Ascending aorta (tissue), 2 donors: ENCODE measurements around the gene EAF2. TPM values are rescaled to one million over a fixed set of nuclear protein-coding genes. Genes with fewer than 3 reads are reported as not detected.
A peak's percentile ranks its signal among the peaks of the same experiment; 100 is the strongest.
"Not testable (repeated sequence)": the region's sequence is repeated elsewhere in the genome, so short reads cannot be mapped to it uniquely, and the experiment has no call there.

Experiments
- DNase-seq, 2 donors: peaks; one replicate each; pipeline ENCODE4 v3.0.0-alpha.2; 2019; ENCODE audit warnings: low spot score in 2 of 2
- H3K27ac ChIP-seq, 2 donors: fragments of 200-600 bp; sonication (generic); one replicate each; pipeline ENCODE4 v1.5.1; 2016 to 2017; ENCODE audit warnings: mild to moderate bottlenecking in 1 of 2
- H3K27me3 ChIP-seq: fragments of 200-600 bp; sonication (generic); one replicate; pipeline ENCODE4 v1.5.1; 2017
- H3K36me3 ChIP-seq, 2 donors: fragments of 200-600 bp; sonication (generic); one replicate each; pipeline ENCODE4 v1.5.1; 2016
- H3K4me1 ChIP-seq, 2 donors: fragments of 200-600 bp; sonication (generic); one replicate each; pipeline ENCODE4 v1.5.1; 2016 to 2017; ENCODE audit warnings: mild to moderate bottlenecking in 1 of 2
- H3K4me3 ChIP-seq, 2 donors: fragments of 200-600 bp; sonication (generic); one replicate each; pipeline ENCODE4 v1.5.1; 2016 to 2017; ENCODE audit warnings: mild to moderate bottlenecking in 1 of 2
- H3K9me3 ChIP-seq, 2 donors: fragments of 200-600 bp; sonication (generic); one replicate each; pipeline ENCODE4 v1.5.1; 2016
- intact Hi-C: fragments of 100-400 bp; cut with DNase I; formaldehyde crosslinking; loops from one replicate; pipeline ENCODE4 v1.15.1; 2023
- total RNA-seq: library from RNA; depleted of rRNA; stranded (reverse); fragments of >200 nt; gene quantifications from one replicate; pipeline ENCODE4 v1.1.0, GENCODE V29; 2016
- TF ChIP-seq, protein P1 (sequence below), 3 experiments: fragments of 200-600 bp in 2 of 3; fragments of 450-650 bp in 1 of 3; sonication (generic) in 2 of 3; IDR thresholded peaks; one replicate each; pipeline ENCODE4 v1.5.1; 2016 to 2019; ENCODE audit warnings: antibody characterized with exemption in 3 of 3, mild to moderate bottlenecking in 1 of 3, moderate library complexity in 1 of 3

EAF2 gene
- total RNA-seq, 1 donor from 2014 or later: 2.4 TPM

DNA sequence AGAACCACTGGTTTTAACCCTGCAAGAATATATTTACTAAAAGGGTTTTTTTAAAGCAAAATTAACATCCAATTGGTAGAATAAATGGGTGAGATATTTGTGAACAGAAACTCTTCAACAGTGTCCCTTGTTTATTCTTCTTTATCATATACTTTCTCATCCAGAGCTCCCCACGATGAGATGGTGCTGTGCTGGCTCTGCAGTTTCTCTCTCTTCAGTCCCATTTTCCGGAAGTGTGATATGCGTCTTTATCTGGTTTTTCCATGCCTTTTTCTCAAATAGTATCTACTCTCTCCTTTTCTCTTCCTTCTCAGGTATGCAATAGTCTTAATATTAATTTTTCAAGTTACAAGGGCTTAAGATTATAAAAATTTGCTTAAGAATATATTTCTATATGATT lies 1.5 kb downstream of the EAF2 start:
- Histone ChIP-seq H3K27me3 (no peaks in the 10 kb centered on the region), H3K4me3 (peak overlapping the region in 1 of 2 donors; percentile 82), H3K27ac (no peak overlapping the region), H3K36me3 (peaks cover 0 to 4% of the 10 kb centered on the region in 2 donors), H3K4me1 (peaks cover 0 to 18% of the 10 kb centered on the region in 2 donors), H3K9me3 (no peaks in the 10 kb centered on the region)
- TF ChIP-seq, protein P1, sequence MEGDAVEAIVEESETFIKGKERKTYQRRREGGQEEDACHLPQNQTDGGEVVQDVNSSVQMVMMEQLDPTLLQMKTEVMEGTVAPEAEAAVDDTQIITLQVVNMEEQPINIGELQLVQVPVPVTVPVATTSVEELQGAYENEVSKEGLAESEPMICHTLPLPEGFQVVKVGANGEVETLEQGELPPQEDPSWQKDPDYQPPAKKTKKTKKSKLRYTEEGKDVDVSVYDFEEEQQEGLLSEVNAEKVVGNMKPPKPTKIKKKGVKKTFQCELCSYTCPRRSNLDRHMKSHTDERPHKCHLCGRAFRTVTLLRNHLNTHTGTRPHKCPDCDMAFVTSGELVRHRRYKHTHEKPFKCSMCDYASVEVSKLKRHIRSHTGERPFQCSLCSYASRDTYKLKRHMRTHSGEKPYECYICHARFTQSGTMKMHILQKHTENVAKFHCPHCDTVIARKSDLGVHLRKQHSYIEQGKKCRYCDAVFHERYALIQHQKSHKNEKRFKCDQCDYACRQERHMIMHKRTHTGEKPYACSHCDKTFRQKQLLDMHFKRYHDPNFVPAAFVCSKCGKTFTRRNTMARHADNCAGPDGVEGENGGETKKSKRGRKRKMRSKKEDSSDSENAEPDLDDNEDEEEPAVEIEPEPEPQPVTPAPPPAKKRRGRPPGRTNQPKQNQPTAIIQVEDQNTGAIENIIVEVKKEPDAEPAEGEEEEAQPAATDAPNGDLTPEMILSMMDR (IDR thresholded peaks at IDR 0.05): no peak
- intact Hi-C loops: loop anchor here (10.0 kb wide), 2 partner anchors 1092 to 1742 kb away; partner anchors contain the start of genes GSK3B, GTF2E1 and RABL3
- no peak for DNase-seq

DNA sequence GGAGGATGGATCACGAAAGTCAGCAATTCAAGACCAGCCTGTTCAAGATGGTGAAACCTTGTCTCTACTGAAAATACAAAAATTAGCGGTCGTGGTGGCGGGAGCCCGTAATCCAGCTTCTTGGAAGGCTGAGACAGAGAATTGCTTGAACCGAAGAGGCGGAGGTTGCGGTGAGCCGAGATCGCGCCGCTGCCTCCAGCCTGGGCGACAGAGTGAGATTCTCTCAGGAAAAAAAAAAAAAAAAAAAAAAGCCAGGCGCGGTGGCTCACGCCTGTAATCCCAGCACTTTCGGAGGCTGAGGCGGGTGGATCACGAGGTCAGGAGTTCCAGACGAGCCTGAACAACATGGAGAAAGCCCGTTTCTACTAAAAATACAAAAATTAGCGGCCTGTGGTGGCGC lies 5.0 kb downstream of the EAF2 start:
- Histone ChIP-seq H3K27ac (no peak overlapping the region), H3K36me3 (no peaks in the 10 kb centered on the region), H3K4me3 (no peak overlapping the region), H3K27me3 (no peaks in the 10 kb centered on the region), H3K9me3 (no peaks in the 10 kb centered on the region), H3K4me1 (peaks cover 0 to 6% of the 10 kb centered on the region in 2 donors)
- intact Hi-C loops: loop anchor here (10.0 kb wide), 2 partner anchors 1095 to 1745 kb away; partner anchors contain the start of genes GSK3B, GTF2E1 and RABL3
- no peak for DNase-seq
- TF ChIP-seq, protein P1 (IDR thresholded peaks at IDR 0.05): no peak

DNA sequence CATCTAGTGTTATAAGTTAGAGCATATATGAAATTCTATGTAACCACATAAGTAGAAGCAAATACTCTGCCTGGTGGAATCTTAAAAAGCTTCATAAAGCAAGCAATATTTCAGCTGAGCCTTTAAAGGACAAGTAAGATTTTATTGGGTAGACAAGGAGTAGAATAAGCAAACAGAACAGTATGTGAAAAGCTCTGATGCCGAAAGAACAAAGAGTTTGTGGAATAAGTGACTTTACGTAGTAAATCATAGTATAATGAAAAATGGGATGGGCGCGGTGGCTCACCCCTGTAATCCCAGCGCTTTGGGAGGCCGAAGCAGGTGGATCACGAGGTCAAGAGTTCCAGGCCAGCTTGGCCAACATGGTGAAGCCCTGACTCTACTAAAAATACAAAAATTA lies 9.9 kb downstream of the EAF2 start:
- Histone ChIP-seq H3K27ac (no peak overlapping the region), H3K36me3 (peaks cover 0 to 9% of the 10 kb centered on the region in 2 donors), H3K27me3 (no peaks in the 10 kb centered on the region), H3K9me3 (no peaks in the 10 kb centered on the region), H3K4me3 (no peak overlapping the region), H3K4me1 (no peaks in the 10 kb centered on the region)
- DNase-seq: no peak
- intact Hi-C loops: no loop called here
- TF ChIP-seq, protein P1 (IDR thresholded peaks at IDR 0.05): no peak

DNA sequence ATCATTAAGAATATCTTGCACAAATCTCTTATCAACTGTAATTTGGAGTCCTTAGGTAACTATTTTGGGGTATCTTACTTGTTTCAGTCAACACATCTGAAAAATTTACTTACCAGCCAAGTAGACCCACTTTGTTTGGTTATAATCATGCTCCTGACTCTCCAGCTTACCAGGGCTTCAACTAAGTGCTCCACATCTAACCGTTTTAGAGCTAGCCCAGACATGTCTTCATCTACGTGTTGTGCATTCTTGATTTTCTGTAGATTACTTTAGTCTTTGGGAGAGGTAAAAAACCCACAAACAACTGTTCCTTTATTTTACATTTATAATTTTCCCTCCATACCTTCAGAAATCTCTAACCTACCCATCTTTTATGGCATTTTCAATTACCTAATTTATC lies 17.2 kb downstream of the EAF2 start:
- H3K36me3 ChIP-seq: peaks cover 0 to 4% of the 10 kb centered on the region in 2 donors

DNA sequence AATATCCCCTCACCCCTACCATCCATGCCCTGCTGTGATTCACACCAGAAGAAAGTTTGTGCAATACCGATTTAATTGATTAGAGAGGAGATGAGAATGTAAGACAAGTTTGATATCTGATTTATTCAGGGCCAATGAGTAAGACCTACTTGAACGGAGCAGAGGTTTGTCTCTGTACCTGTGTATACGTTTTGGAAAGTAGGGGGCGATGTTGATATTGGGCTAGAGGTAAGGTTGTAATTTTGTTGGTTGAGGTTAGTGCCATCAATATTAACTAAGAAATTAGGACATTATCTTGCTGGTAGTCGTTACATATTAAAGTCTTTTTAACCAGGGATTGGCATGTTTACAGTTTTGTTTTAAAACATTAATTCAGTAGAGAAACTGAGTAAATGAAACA lies 20.5 kb downstream of the EAF2 start:
- Histone ChIP-seq H3K36me3 (peaks cover 0 to 7% of the 10 kb centered on the region in 2 donors), H3K27ac (no peak overlapping the region), H3K4me1 (no peaks in the 10 kb centered on the region), H3K9me3 (peaks cover 0 to 3% of the 10 kb centered on the region in 2 donors), H3K4me3 (no peak overlapping the region), H3K27me3 (no peaks in the 10 kb centered on the region)
- TF ChIP-seq, protein P1 (IDR thresholded peaks at IDR 0.05): no peak
- intact Hi-C loops: no loop called here
- no peak for DNase-seq

More for the DNA sequence above, 17.2 kb downstream of the EAF2 start:
- no peaks in the 10 kb centered on the region for H3K4me1 ChIP-seq
- H3K9me3 ChIP-seq: peaks cover 0 to under 1% of the 10 kb centered on the region in 2 donors
- DNase-seq: no peak
- H3K27ac ChIP-seq: no peak overlapping the region
- TF ChIP-seq, protein P1 (IDR thresholded peaks at IDR 0.05): no peak
- H3K27me3 ChIP-seq: no peaks in the 10 kb centered on the region
- intact Hi-C loops: no loop called here
- H3K4me3 ChIP-seq: no peak overlapping the region

DNA sequence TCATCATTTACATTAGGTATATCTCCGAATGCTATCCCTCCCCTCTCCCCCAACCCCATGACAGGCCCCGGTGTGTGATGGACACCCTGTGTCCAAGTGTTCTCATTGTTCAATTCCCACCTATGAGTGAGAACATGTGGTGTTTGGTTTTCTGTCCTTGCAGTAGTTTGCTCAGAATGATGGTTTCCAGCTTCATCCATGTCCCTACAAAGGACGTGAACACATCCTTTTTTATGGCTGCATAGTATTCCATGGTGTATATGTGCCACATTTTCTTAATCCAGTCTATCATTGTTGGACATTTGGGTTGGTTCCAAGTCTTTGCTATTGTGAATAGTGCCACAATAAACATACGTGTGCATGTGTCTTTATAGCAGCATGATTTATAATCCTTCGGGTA lies 22.8 kb downstream of the EAF2 start:
- DNase-seq, H3K4me1 ChIP-seq, intact Hi-C loops, H3K4me3 ChIP-seq, H3K27ac ChIP-seq, H3K9me3 ChIP-seq, H3K27me3 ChIP-seq, H3K36me3 ChIP-seq: not testable (repeated sequence)

DNA sequence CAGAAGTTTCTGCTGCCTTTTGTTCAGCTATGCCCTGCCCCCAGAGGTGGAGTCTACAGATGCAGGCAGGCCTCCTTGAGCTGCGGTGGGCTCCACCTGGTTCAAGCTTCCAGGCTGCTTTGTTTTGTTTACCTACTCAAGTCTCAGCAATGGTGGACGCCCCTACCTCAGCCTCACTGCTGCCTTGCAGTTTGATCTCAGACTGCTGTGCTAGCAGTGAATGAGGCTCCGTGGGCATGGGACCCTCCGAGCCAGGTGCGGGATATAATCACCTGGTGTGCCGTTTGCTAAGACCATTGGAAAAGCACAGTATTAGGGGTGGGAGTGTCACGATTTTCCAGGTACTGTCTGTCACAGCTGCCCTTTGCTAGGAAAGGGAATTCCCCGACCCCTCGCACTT lies 28.2 kb downstream of the EAF2 start:
- H3K4me3 ChIP-seq, H3K27ac ChIP-seq, intact Hi-C loops, H3K9me3 ChIP-seq, DNase-seq, H3K4me1 ChIP-seq, H3K27me3 ChIP-seq, H3K36me3 ChIP-seq: not testable (repeated sequence)
